Hepatocyte (in vitro differentiated cells): Measurements from ENCODE around the gene TMPRSS15. TPM values are rescaled to one million over a fixed set of nuclear protein-coding genes. Genes with fewer than 3 reads are reported as not detected.

Experiments
- DNase-seq: peaks from one replicate; pipeline ENCODE4 v3.0.0-alpha.2; 2016; ENCODE audit warnings: low spot score
- H2AFZ ChIP-seq: fragments of 200-600 bp; sonication (generic); 2 replicates; pipeline ENCODE4 v1.6.0; 2016; ENCODE audit warnings: antibody characterized with exemption, mild to moderate bottlenecking
- H3K27ac ChIP-seq: fragments of 200-600 bp; sonication (generic); 2 replicates; pipeline ENCODE4 v1.5.1; 2016; ENCODE audit warnings: mild to moderate bottlenecking
- H3K27me3 ChIP-seq: fragments of 200-600 bp; sonication (generic); 2 replicates; pipeline ENCODE4 v1.6.1; 2016
- H3K36me3 ChIP-seq: fragments of 200-600 bp; sonication (generic); replicated peaks from 2 replicates; pipeline ENCODE4 v1.5.1; 2016; ENCODE audit warnings: low read depth; ENCODE audit not compliant: insufficient read depth
- H3K4me1 ChIP-seq: fragments of 200-600 bp; sonication (generic); 2 replicates; pipeline ENCODE4 v1.5.1; 2016; ENCODE audit warnings: mild to moderate bottlenecking, moderate library complexity; ENCODE audit not compliant: insufficient read depth
- H3K4me2 ChIP-seq: fragments of 200-600 bp; sonication (generic); 2 replicates; pipeline ENCODE4 v1.6.0; 2016
- H3K4me3 ChIP-seq: fragments of 200-600 bp; sonication (generic); 2 replicates; pipeline ENCODE4 v1.5.1; 2016; ENCODE audit warnings: mild to moderate bottlenecking
- H3K79me2 ChIP-seq: fragments of 200-600 bp; sonication (generic); 2 replicates; pipeline ENCODE4 v1.6.0; 2017; ENCODE audit warnings: mild to moderate bottlenecking
- H3K9me2 ChIP-seq: fragments of 200-600 bp; sonication (generic); replicated peaks from 2 replicates; pipeline ENCODE4 v1.6.0; 2017; ENCODE audit warnings: mild to moderate bottlenecking; ENCODE audit not compliant: insufficient read depth
- H3K9me3 ChIP-seq: fragments of 200-600 bp; sonication (generic); 2 replicates; pipeline ENCODE4 v1.5.1; 2016; ENCODE audit warnings: low read depth, mild to moderate bottlenecking
- H4K20me1 ChIP-seq: fragments of 200-600 bp; sonication (generic); 2 replicates; pipeline ENCODE4 v1.6.0; 2016; ENCODE audit warnings: mild to moderate bottlenecking; ENCODE audit not compliant: insufficient read depth, poor library complexity, severe bottlenecking
- EZH2 ChIP-seq: fragments of 200-600 bp; sonication (generic); IDR thresholded peaks from 2 replicates; pipeline ENCODE4 v1.6.1; 2016; ENCODE audit warnings: antibody characterized with exemption, mild to moderate bottlenecking, borderline replicate concordance
- EZH2phosphoT487 ChIP-seq: fragments of 200-600 bp; sonication (generic); IDR thresholded peaks from one replicate; pipeline ENCODE4 v1.6.1; 2018; ENCODE audit warnings: antibody characterized with exemption, mild to moderate bottlenecking, low read depth, moderate library complexity; ENCODE audit not compliant: unreplicated experiment, severe bottlenecking
- WGBS: methylation state at CpG from one replicate; pipeline ENCODE4 v1.1.6; 2016; ENCODE audit warnings: low lambda C conversion rate; ENCODE audit errors: missing lambda C conversion rate; 5-methylcytosine and 5-hydroxymethylcytosine counted together
- polyA plus RNA-seq: library from polyadenylated mRNA; unstranded; fragments of >200 nt; fragmentation: Nextera tagmentation; extraction: Ambion mirVana; gene quantifications from 2 replicates; pipeline ENCODE4 v1.2.1, GENCODE V29; 2016
- total RNA-seq: library from RNA; depleted of rRNA; stranded (reverse); fragments of >200 nt; gene quantifications from 2 replicates; pipeline ENCODE4 v1.2.3, GENCODE V29; 2014
- TF ChIP-seq, protein P1 (sequence below): fragments of 200-600 bp; sonication (generic); IDR thresholded peaks from 2 replicates; pipeline ENCODE4 v1.5.1; 2016; ENCODE audit warnings: antibody characterized with exemption, mild to moderate bottlenecking; ENCODE audit not compliant: poor library complexity

The TMPRSS15 gene
- total and polyA plus RNA-seq, 2 experiments from 2014 or later: 0.07 TPM; not detected in 1

DNA sequence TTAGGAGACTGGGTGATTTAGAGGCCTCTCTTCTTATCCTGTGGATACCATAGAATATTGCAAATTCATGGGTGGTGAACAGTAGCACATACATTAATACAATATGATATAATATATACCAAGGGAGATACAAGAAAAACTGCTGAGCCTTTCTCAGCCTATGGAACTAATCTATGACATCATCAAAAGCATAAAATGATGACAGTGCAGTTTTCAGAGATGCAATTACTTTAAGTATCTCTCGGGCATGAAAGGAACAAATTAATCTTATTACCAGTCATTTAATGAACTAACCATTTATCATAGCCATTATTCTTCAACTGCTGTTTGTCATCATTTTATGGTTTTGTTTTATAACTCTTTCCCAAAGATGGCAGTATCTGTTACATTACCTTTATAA, 155.4 kb downstream of the TMPRSS15 start:
- H4K20me1 ChIP-seq: no peaks in the 10 kb centered on the region
- 91% methylated on average over 1 of the region's 1 CpG for WGBS
- H3K9me2 ChIP-seq: no peaks in the 10 kb centered on the region
- H3K27me3 ChIP-seq: peaks cover 41% of the 10 kb centered on the region
- H3K36me3 ChIP-seq: no peaks in the 10 kb centered on the region
- no peak for DNase-seq
- H3K27ac ChIP-seq: no peak overlapping the region
- no peak overlapping the region for H3K4me2 ChIP-seq
- H3K4me1 ChIP-seq: no peaks in the 10 kb centered on the region
- H2AFZ ChIP-seq: no peak overlapping the region
- no peak overlapping the region for H3K4me3 ChIP-seq
- no peaks in the 10 kb centered on the region for H3K9me3 ChIP-seq
- TF ChIP-seq EZH2phosphoT487: no peak
- TF ChIP-seq, protein P1, sequence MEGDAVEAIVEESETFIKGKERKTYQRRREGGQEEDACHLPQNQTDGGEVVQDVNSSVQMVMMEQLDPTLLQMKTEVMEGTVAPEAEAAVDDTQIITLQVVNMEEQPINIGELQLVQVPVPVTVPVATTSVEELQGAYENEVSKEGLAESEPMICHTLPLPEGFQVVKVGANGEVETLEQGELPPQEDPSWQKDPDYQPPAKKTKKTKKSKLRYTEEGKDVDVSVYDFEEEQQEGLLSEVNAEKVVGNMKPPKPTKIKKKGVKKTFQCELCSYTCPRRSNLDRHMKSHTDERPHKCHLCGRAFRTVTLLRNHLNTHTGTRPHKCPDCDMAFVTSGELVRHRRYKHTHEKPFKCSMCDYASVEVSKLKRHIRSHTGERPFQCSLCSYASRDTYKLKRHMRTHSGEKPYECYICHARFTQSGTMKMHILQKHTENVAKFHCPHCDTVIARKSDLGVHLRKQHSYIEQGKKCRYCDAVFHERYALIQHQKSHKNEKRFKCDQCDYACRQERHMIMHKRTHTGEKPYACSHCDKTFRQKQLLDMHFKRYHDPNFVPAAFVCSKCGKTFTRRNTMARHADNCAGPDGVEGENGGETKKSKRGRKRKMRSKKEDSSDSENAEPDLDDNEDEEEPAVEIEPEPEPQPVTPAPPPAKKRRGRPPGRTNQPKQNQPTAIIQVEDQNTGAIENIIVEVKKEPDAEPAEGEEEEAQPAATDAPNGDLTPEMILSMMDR: no peak
- TF ChIP-seq EZH2: no peak
- H3K79me2 ChIP-seq: no peaks in the 10 kb centered on the region

DNA sequence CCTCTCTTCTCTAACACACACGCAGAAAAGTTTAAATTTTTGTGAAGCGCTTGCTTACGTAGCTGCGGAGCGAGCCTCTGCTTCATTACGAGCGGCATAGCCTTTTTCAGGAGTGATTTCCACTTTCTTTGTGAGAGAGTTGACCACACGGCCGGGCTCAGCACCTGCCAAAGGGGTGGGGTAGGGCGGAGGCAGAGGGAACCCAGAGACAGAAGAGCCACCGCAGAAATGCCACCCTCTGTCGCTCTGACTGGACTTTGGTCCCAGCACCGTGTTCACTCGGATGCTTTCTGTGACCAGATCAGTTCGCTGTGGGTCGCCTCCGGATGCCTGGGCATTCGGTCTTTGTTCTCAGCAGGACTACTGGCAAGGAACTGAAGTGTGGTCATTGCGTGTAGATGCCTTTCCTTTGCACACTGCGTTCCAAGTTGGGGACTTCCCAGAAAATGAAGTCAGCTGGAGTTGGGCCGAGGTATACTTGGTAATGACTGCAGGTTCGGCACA, 158.1 kb downstream of the TMPRSS15 start:
- Histone ChIP-seq H3K79me2 (no peaks in the 10 kb centered on the region), H3K4me2 (peak overlapping the region; percentile 90), H3K4me3 (peak overlapping the region; percentile 54), H3K4me1 (no peaks in the 10 kb centered on the region), H3K9me3 (no peaks in the 10 kb centered on the region), H3K27me3 (peaks cover 60% of the 10 kb centered on the region), H4K20me1 (no peaks in the 10 kb centered on the region), H2AFZ (peak overlapping the region; percentile 74), H3K36me3 (no peaks in the 10 kb centered on the region), H3K27ac (no peak overlapping the region), H3K9me2 (no peaks in the 10 kb centered on the region)
- peak; percentile 27 for DNase-seq
- 17% methylated on average over 22 of the region's 22 CpGs for WGBS
- TF ChIP-seq EZH2 (no peak), EZH2phosphoT487 (no peak)
- TF ChIP-seq, protein P1: no peak

DNA sequence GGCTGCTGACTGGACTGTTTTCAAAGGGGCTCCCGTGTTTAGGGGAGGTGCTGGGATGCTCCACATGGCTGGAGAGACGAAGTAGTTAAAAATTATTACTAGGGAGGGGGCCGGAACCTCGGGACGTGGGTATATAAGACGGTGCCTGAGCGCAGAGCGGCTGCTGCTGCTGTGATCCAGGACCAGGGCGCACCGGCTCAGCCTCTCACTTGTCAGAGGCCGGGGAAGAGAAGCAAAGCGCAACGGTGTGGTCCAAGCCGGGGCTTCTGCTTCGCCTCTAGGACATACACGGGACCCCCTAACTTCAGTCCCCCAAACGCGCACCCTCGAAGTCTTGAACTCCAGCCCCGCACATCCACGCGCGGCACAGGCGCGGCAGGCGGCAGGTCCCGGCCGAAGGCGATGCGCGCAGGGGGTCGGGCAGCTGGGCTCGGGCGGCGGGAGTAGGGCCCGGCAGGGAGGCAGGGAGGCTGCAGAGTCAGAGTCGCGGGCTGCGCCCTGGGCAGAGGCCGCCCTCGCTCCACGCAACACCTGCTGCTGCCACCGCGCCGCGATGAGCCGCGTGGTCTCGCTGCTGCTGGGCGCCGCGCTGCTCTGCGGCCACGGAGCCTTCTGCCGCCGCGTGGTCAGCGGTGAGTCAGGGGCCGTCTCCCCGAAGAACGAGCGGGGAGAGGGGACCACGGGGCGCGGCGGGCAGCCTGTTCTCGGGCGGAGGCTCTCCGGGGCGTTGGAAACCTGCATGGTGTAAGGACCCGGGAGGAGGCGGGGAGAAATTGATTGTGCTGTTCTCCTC, 158.7 kb downstream of the TMPRSS15 start, which contains the start of gene CHODL:
Gene CHODL (plus strand): TSS at position 163 of the 793 bp plus-strand sequence. CDS start 391 bp downstream, at position 554.
- Histone ChIP-seq H3K79me2 (no peaks in the 10 kb centered on the region), H3K27ac (no peak within 1 kb of the TSS), H3K4me2 (peak within 1 kb of the TSS; percentile 90), H3K9me3 (no peaks in the 10 kb centered on the region), H3K27me3 (peaks cover 60% of the 10 kb centered on the region), H3K9me2 (no peaks in the 10 kb centered on the region), H3K4me3 (peak within 1 kb of the TSS; percentile 54), H2AFZ (peak within 1 kb of the TSS; percentile 74), H3K36me3 (no peaks in the 10 kb centered on the region), H3K4me1 (no peaks in the 10 kb centered on the region), H4K20me1 (no peaks in the 10 kb centered on the region)
- TF ChIP-seq, protein P1: no peak
- TF ChIP-seq EZH2: peak; percentile 64
- peak; percentile 26 for DNase-seq
- 4% methylated on average over 62 of the region's 72 CpGs for WGBS
